Erythroblast (primary cell): ENCODE results near the gene RAPH1.

ENCODE experiments used
- GATA1 ChIP-seq: IDR thresholded peaks from 2 replicates; pipeline ENCODE4 v1.6.1; 2011; ENCODE audit warnings: low read depth, mild to moderate bottlenecking, control low read depth, low read length, moderate library complexity
- POLR2A ChIP-seq: IDR thresholded peaks from 2 replicates; pipeline ENCODE4 v1.6.1; 2011; ENCODE audit warnings: mild to moderate bottlenecking, low read length

DNA sequence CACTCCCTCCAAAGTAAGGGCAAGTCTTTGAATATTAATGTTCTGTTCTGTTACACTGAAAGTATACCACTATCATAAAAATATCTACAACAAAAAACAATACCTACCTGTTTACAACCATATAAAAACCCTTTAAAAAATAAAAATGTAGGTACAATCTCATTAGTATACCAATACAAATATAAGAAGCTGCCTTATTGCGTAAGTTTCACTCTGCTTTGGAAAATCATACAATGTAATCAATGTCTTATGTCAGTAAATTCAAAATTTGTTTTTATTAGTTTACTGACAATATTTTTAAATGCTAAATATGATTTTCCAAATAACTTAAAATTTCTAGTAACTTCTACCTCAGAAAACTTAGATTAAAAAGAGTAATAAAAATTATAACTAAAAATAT, 72.8 kb downstream of the RAPH1 start:
- TF ChIP-seq POLR2A (no peak), GATA1 (no peak)
